DMS53 treated with DMSO at 0.1 percent for 48 hours (cell line): Measurements from ENCODE around the gene TAF3.

Experiments used
- DNase-seq: peaks from one replicate; lab custom pipeline; 2025; ENCODE audit not compliant: unreplicated experiment; lab: John Stamatoyannopoulos, UW

The TAF3 gene

GRCh38 chr10:7932301-7933036, 114.2 kb downstream of the TAF3 start:
- DNase-seq = no peak

- no peak for DNase-seq
Measured at GRCh38 chr10:7933262-7933661, 115.0 kb downstream of the TAF3 start.

GRCh38 chr10:7933757-7934156, 115.5 kb downstream of the TAF3 start:
- no peak for DNase-seq

- no peak for DNase-seq
Measured at GRCh38 chr10:7937315-7937945, 119.1 kb downstream of the TAF3 start.

- no peak for DNase-seq
Measured at GRCh38 chr10:7941576-7941975, 123.3 kb downstream of the TAF3 start.

GRCh38 chr10:7942316-7942715, 124.0 kb downstream of the TAF3 start:
- no peak for DNase-seq

GRCh38 chr10:7942859-7943258, 124.6 kb downstream of the TAF3 start:
- DNase-seq = no peak

GRCh38 chr10:7944215-7944480, 125.8 kb downstream of the TAF3 start:
- no peak for DNase-seq

- DNase-seq = no peak
Measured at GRCh38 chr10:7944537-7944936, 126.2 kb downstream of the TAF3 start.

GRCh38 chr10:7945034-7945433, 126.7 kb downstream of the TAF3 start:
- no peak for DNase-seq

GRCh38 chr10:7945469-7946187, 127.3 kb downstream of the TAF3 start:
- DNase-seq = no peak

GRCh38 chr10:7948371-7949000, 130.2 kb downstream of the TAF3 start:
- no peak for DNase-seq

- no peak for DNase-seq
Measured at GRCh38 chr10:7950981-7951847, 132.9 kb downstream of the TAF3 start.

GRCh38 chr10:7952266-7952665, 134.0 kb downstream of the TAF3 start:
- DNase-seq = no peak

GRCh38 chr10:7953447-7953846, 135.1 kb downstream of the TAF3 start:
- DNase-seq = no peak

- DNase-seq = no peak
Measured at GRCh38 chr10:7955446-7955845, 137.1 kb downstream of the TAF3 start.

- DNase-seq = no peak
Measured at GRCh38 chr10:7956508-7956907, 138.2 kb downstream of the TAF3 start.

- no peak for DNase-seq
Measured at GRCh38 chr10:7957591-7957990, 139.3 kb downstream of the TAF3 start.

GRCh38 chr10:7958442-7958841, 140.1 kb downstream of the TAF3 start:
- no peak for DNase-seq

- no peak for DNase-seq
Measured at GRCh38 chr10:7960108-7960507, 141.8 kb downstream of the TAF3 start.

- DNase-seq = no peak
Measured at GRCh38 chr10:7962592-7962991, 144.3 kb downstream of the TAF3 start.
